WTC11 (cell line): ENCODE results near the gene RND3. TPM values are rescaled to one million over a fixed set of nuclear protein-coding genes. Genes with fewer than 3 reads are reported as not detected.

Source experiments
- ATAC-seq: fragments of 200-7000 bp; cut with Tn5 transposase; 2 replicates; pipeline ENCODE4 v1.10.0; 2021; ENCODE audit warnings: mild to moderate bottlenecking, moderate library complexity
- CTCF ChIA-PET: fragments of 300-600 bp; sonication (Branson Sonifier 250); formaldehyde crosslinking; loops from one replicate; lab custom pipeline; 2021; ENCODE audit warnings: antibody characterized with exemption; lab: Charles Lee
- POLR2A ChIA-PET: fragments of 350-600 bp; sonication (Branson Sonifier 250); formaldehyde crosslinking; loops from one replicate; lab custom pipeline; 2021; ENCODE audit warnings: antibody characterized with exemption; lab: Charles Lee
- DNase-seq: peaks from one replicate; pipeline ENCODE4 v3.0.0; 2021; ENCODE audit warnings: low spot score
- H3K27ac Mint-ChIP-seq: 2 replicates; pipeline ENCODE4 v1.8.0; 2021; ENCODE audit warnings: mixed read lengths
- H3K27me3 Mint-ChIP-seq: 2 replicates; pipeline ENCODE4 v1.8.0; 2021; ENCODE audit warnings: low read depth, mild to moderate bottlenecking, moderate library complexity, mixed read lengths
- H3K36me3 Mint-ChIP-seq: 2 replicates; pipeline ENCODE4 v1.8.0; 2021; ENCODE audit warnings: mixed read lengths
- H3K4me1 Mint-ChIP-seq: 2 replicates; pipeline ENCODE4 v1.8.0; 2022; ENCODE audit warnings: mixed read lengths
- H3K4me3 Mint-ChIP-seq: 2 replicates; pipeline ENCODE4 v1.8.0; 2021; ENCODE audit warnings: mild to moderate bottlenecking, moderate library complexity, mixed read lengths
- H3K9me3 Mint-ChIP-seq: 2 replicates; pipeline ENCODE4 v1.8.0; 2021; ENCODE audit warnings: mixed read lengths
- ELF4 ChIP-seq: sonication (generic); formaldehyde crosslinking; IDR thresholded peaks from 2 replicates; pipeline ENCODE4 v1.8.1; 2022; ENCODE audit warnings: low read depth, mild to moderate bottlenecking, moderate library complexity, missing genetic modification reagents
- FOXJ3 ChIP-seq: sonication (generic); formaldehyde crosslinking; IDR thresholded peaks from 2 replicates; pipeline ENCODE4 v1.9.0; 2021; ENCODE audit warnings: missing genetic modification reagents, mild to moderate bottlenecking, borderline replicate concordance
- FOXK1 ChIP-seq: sonication (generic); formaldehyde crosslinking; IDR thresholded peaks from 2 replicates; pipeline ENCODE4 v1.8.0; 2022; ENCODE audit warnings: mild to moderate bottlenecking, moderate library complexity, missing genetic modification reagents
- FOXP1 ChIP-seq: sonication (generic); formaldehyde crosslinking; IDR thresholded peaks from 2 replicates; pipeline ENCODE4 v1.8.0; 2022; ENCODE audit warnings: missing genetic modification reagents, mild to moderate bottlenecking, moderate library complexity, borderline replicate concordance
- IRF2 ChIP-seq: sonication (generic); formaldehyde crosslinking; IDR thresholded peaks from 2 replicates; pipeline ENCODE4 v1.8.0; 2022; ENCODE audit warnings: low read depth, missing genetic modification reagents, borderline replicate concordance
- MYBL2 ChIP-seq: sonication (generic); formaldehyde crosslinking; IDR thresholded peaks from 2 replicates; pipeline ENCODE4 v1.8.1; 2023; ENCODE audit warnings: mild to moderate bottlenecking, moderate library complexity, missing genetic modification reagents
- RELA ChIP-seq: sonication (generic); formaldehyde crosslinking; IDR thresholded peaks from 2 replicates; pipeline ENCODE4 v1.8.1; 2022; ENCODE audit warnings: missing genetic modification reagents, mild to moderate bottlenecking, borderline replicate concordance
- STAT6 ChIP-seq: sonication (generic); formaldehyde crosslinking; conservative IDR thresholded peaks from 2 replicates; pipeline ENCODE4 v1.8.1; 2023; ENCODE audit warnings: mild to moderate bottlenecking, low read depth, missing genetic modification reagents, moderate library complexity
- TEAD1 ChIP-seq: sonication (generic); formaldehyde crosslinking; IDR thresholded peaks from 2 replicates; pipeline ENCODE4 v1.8.0; 2022; ENCODE audit warnings: mild to moderate bottlenecking, missing genetic modification reagents
- ZNF121 ChIP-seq: sonication (generic); formaldehyde crosslinking; IDR thresholded peaks from 2 replicates; pipeline ENCODE4 v1.8.0; 2023; ENCODE audit warnings: missing genetic modification reagents
- ZNF232 ChIP-seq: sonication (generic); formaldehyde crosslinking; IDR thresholded peaks from 2 replicates; pipeline ENCODE4 v1.8.0; 2022; ENCODE audit warnings: mild to moderate bottlenecking, missing genetic modification reagents
- total RNA-seq: library from RNA; stranded (reverse); gene quantifications from 3 replicates; pipeline ENCODE4 v1.2.3, GENCODE V29; 2021
- TF ChIP-seq, protein P1 (sequence below): sonication (generic); formaldehyde crosslinking; IDR thresholded peaks from 2 replicates; pipeline ENCODE4 v1.8.0; 2022; ENCODE audit warnings: mild to moderate bottlenecking, missing genetic modification reagents
- TF ChIP-seq, protein P2 (sequence below): fragments of 250-450 bp; sonication (Bioruptor Pico); IDR thresholded peaks from 2 replicates; pipeline ENCODE4 v1.9.0; 2021; ENCODE audit warnings: mild to moderate bottlenecking
- TF ChIP-seq, protein P3 (sequence below): fragments of 250-450 bp; sonication (Bioruptor Pico); IDR thresholded peaks from 2 replicates; pipeline ENCODE4 v1.8.0; 2021; ENCODE audit warnings: mild to moderate bottlenecking
- TF ChIP-seq, protein P4 (sequence below): sonication (generic); formaldehyde crosslinking; IDR thresholded peaks from 2 replicates; pipeline ENCODE4 v1.8.1; 2023; ENCODE audit warnings: mild to moderate bottlenecking, moderate library complexity, missing genetic modification reagents
- TF ChIP-seq, protein P5 (sequence below): sonication (generic); formaldehyde crosslinking; IDR thresholded peaks from 2 replicates; pipeline ENCODE4 v1.8.1; 2023; ENCODE audit warnings: mild to moderate bottlenecking, missing genetic modification reagents, moderate library complexity
- TF ChIP-seq, protein P6 (sequence below): sonication (generic); formaldehyde crosslinking; IDR thresholded peaks from 2 replicates; pipeline ENCODE4 v1.8.0; 2023; ENCODE audit warnings: mild to moderate bottlenecking, missing genetic modification reagents
- TF ChIP-seq, protein P7 (sequence below): fragments of 250-450 bp; sonication (Bioruptor Pico); IDR thresholded peaks from 2 replicates; pipeline ENCODE4 v1.9.0; 2021; ENCODE audit warnings: moderate library complexity, mild to moderate bottlenecking, inconsistent platforms, borderline replicate concordance
- TF ChIP-seq, protein P8 (sequence below): sonication (generic); formaldehyde crosslinking; IDR thresholded peaks from 2 replicates; pipeline ENCODE4 v1.8.1; 2022; ENCODE audit warnings: low read depth, missing genetic modification reagents, borderline replicate concordance

The RND3 gene
- total RNA-seq, 1 experiment from 2014 or later: 64.4 TPM

DNA sequence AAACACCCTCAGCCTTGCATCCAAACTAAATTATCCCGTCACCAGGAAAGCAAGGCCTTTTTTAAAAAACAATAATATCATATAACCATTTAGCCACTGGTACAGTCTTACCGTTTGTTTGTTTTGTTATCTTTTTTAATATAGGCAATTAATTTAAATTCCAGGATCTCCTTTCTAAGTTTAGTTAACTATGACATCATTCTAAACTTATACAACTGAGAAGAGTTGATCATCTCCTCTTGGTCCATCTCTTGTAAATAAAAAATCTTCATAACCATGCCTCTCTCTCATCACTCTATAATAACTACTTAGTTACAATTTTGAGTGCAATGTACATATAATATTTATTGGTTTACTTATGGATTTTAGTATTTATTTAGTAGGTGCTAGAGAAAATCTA, 46.2 kb downstream of the RND3 start:
- Mint-ChIP-seq H3K27me3 (no peaks in the 10 kb centered on the region), H3K36me3 (peaks cover 10% of the 10 kb centered on the region), H3K4me1 (no peaks in the 10 kb centered on the region), H3K27ac (no peak overlapping the region), H3K4me3 (no peak overlapping the region), H3K9me3 (peaks cover 12% of the 10 kb centered on the region)
- DNase-seq (no peak), ATAC-seq (no peak)
- ChIA-PET POLR2A (no interaction called here), CTCF (no interaction called here)
- TF ChIP-seq, protein P1, sequence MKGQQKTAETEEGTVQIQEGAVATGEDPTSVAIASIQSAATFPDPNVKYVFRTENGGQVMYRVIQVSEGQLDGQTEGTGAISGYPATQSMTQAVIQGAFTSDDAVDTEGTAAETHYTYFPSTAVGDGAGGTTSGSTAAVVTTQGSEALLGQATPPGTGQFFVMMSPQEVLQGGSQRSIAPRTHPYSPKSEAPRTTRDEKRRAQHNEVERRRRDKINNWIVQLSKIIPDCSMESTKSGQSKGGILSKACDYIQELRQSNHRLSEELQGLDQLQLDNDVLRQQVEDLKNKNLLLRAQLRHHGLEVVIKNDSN (CRISPR knock-in tag): no peak
- TF ChIP-seq, protein P2, sequence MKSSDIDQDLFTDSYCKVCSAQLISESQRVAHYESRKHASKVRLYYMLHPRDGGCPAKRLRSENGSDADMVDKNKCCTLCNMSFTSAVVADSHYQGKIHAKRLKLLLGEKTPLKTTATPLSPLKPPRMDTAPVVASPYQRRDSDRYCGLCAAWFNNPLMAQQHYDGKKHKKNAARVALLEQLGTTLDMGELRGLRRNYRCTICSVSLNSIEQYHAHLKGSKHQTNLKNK (CRISPR knock-in tag): no peak
- TF ChIP-seq IRF2 (CRISPR knock-in tag): no peak
- TF ChIP-seq, protein P3, sequence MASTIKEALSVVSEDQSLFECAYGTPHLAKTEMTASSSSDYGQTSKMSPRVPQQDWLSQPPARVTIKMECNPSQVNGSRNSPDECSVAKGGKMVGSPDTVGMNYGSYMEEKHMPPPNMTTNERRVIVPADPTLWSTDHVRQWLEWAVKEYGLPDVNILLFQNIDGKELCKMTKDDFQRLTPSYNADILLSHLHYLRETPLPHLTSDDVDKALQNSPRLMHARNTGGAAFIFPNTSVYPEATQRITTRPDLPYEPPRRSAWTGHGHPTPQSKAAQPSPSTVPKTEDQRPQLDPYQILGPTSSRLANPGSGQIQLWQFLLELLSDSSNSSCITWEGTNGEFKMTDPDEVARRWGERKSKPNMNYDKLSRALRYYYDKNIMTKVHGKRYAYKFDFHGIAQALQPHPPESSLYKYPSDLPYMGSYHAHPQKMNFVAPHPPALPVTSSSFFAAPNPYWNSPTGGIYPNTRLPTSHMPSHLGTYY (CRISPR knock-in tag): no peak
- TF ChIP-seq, protein P4, sequence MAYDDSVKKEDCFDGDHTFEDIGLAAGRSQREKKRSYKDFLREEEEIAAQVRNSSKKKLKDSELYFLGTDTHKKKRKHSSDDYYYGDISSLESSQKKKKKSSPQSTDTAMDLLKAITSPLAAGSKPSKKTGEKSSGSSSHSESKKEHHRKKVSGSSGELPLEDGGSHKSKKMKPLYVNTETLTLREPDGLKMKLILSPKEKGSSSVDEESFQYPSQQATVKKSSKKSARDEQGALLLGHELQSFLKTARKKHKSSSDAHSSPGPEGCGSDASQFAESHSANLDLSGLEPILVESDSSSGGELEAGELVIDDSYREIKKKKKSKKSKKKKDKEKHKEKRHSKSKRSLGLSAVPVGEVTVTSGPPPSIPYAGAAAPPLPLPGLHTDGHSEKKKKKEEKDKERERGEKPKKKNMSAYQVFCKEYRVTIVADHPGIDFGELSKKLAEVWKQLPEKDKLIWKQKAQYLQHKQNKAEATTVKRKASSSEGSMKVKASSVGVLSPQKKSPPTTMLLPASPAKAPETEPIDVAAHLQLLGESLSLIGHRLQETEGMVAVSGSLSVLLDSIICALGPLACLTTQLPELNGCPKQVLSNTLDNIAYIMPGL: no peak
- TF ChIP-seq, protein P5, sequence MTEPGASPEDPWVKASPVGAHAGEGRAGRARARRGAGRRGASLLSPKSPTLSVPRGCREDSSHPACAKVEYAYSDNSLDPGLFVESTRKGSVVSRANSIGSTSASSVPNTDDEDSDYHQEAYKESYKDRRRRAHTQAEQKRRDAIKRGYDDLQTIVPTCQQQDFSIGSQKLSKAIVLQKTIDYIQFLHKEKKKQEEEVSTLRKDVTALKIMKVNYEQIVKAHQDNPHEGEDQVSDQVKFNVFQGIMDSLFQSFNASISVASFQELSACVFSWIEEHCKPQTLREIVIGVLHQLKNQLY (CRISPR knock-in tag): no peak
- TF ChIP-seq, protein P6, sequence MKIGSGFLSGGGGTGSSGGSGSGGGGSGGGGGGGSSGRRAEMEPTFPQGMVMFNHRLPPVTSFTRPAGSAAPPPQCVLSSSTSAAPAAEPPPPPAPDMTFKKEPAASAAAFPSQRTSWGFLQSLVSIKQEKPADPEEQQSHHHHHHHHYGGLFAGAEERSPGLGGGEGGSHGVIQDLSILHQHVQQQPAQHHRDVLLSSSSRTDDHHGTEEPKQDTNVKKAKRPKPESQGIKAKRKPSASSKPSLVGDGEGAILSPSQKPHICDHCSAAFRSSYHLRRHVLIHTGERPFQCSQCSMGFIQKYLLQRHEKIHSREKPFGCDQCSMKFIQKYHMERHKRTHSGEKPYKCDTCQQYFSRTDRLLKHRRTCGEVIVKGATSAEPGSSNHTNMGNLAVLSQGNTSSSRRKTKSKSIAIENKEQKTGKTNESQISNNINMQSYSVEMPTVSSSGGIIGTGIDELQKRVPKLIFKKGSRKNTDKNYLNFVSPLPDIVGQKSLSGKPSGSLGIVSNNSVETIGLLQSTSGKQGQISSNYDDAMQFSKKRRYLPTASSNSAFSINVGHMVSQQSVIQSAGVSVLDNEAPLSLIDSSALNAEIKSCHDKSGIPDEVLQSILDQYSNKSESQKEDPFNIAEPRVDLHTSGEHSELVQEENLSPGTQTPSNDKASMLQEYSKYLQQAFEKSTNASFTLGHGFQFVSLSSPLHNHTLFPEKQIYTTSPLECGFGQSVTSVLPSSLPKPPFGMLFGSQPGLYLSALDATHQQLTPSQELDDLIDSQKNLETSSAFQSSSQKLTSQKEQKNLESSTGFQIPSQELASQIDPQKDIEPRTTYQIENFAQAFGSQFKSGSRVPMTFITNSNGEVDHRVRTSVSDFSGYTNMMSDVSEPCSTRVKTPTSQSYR (CRISPR knock-in tag): no peak
- no peak for TF ChIP-seq FOXK1 (CRISPR knock-in tag)
- TF ChIP-seq ELF4 (CRISPR knock-in tag): no peak
- TF ChIP-seq TEAD1 (CRISPR knock-in tag): no peak
- TF ChIP-seq FOXJ3 (CRISPR knock-in tag): no peak
- no peak for TF ChIP-seq STAT6

DNA sequence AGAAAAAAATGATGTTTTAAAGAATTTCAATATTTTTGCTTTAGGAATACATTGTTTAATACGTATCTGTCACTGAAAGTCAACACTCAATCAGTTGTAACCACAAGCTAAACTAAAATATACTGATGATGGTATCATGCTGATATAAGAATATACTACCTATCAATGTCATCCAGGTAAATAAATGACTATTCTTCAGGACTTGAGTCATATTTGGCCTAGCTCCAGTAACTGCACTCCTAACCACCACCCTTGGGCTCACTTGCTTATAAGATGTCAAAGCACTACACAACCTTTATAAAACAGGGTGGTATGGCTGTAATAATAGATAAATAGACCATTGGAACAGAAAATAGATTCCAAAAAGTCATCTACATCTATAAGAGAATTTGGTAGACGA, 48.8 kb downstream of the RND3 start:
- Mint-ChIP-seq H3K27ac (no peak overlapping the region), H3K9me3 (peaks cover 33% of the 10 kb centered on the region), H3K36me3 (peaks cover 30% of the 10 kb centered on the region), H3K27me3 (no peaks in the 10 kb centered on the region), H3K4me1 (no peaks in the 10 kb centered on the region), H3K4me3 (no peak overlapping the region)
- DNase-seq: no peak
- POLR2A ChIA-PET: no interaction called here
- CTCF ChIA-PET: no interaction called here
- TF ChIP-seq RELA (CRISPR knock-in tag) (no peak), ELF4 (CRISPR knock-in tag) (no peak), ZNF121 (CRISPR knock-in tag) (no peak), FOXP1 (CRISPR knock-in tag) (no peak), MYBL2 (no peak), ZNF232 (no peak)
- TF ChIP-seq, protein P7, sequence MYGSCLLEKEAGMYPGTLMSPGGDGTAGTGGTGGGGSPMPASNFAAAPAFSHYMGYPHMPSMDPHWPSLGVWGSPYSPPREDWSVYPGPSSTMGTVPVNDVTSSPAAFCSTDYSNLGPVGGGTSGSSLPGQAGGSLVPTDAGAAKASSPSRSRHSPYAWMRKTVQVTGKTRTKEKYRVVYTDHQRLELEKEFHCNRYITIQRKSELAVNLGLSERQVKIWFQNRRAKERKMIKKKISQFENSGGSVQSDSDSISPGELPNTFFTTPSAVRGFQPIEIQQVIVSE (CRISPR knock-in tag): no peak
- TF ChIP-seq, protein P8, sequence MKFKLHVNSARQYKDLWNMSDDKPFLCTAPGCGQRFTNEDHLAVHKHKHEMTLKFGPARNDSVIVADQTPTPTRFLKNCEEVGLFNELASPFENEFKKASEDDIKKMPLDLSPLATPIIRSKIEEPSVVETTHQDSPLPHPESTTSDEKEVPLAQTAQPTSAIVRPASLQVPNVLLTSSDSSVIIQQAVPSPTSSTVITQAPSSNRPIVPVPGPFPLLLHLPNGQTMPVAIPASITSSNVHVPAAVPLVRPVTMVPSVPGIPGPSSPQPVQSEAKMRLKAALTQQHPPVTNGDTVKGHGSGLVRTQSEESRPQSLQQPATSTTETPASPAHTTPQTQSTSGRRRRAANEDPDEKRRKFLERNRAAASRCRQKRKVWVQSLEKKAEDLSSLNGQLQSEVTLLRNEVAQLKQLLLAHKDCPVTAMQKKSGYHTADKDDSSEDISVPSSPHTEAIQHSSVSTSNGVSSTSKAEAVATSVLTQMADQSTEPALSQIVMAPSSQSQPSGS (CRISPR knock-in tag): no peak
- no peak for ATAC-seq
